Measurements from ENCODE around the gene SLC25A23. TPM values are rescaled to one million over a fixed set of nuclear protein-coding genes. Genes with fewer than 3 reads are reported as not detected.
A peak's percentile ranks its signal among the peaks of the same experiment; 100 is the strongest.

Gene SLC25A23
- total RNA-seq, 1 donor from 2014 or later = 51.7 TPM

DNA sequence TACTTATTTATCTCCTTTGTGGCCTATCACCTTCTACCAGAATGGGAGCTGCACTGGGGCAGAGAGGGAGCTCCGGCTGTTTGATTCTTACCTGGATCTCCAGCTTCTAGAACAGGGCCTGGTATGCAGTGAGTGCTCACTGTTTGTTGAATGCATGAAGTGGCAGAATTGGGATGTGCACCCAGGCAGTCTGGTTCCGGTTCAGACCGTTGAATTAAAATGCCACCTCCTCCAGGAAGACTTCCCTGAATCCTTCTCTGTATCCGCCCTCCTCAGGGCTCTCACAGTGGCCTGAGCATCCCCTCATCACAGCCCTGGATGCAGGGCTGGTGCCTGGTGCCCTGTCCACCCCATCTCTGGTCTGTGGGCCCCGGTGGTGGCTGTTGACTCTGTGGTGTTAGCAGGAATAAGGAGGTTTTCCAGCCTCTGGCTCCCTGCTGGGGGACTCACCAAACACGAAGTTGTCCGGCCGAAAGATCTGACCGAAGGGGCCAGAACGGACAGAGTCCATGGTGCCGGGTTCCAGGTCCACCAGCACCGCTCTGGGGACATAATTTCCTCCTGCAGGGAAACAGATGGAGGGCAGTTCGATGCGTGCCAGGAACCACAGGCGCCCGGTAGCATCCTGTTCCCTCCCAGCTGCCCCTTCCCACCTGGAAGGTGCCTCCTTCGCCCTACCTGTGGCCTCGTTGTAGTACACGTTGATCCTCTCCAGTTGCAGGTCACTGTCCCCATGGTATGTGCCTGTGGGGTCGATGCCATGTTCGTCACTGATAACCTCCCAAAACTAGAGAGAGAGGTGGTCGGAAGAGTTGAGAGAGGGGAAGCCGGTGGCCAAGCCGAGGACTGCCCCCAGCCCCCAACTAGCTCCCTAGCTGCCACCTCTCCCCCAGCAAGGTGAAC lies 41.5 kb upstream of the SLC25A23 start:
- H3K27ac Mint-ChIP-seq (ENCODE audit: unreplicated experiment) = no peak overlapping the region
- H3K27me3 Mint-ChIP-seq (ENCODE audit: low read depth) = peaks cover 33% of the 10 kb centered on the region
- H3K4me1 Mint-ChIP-seq (ENCODE audit: low read depth) = peaks cover 6% of the 10 kb centered on the region

DNA sequence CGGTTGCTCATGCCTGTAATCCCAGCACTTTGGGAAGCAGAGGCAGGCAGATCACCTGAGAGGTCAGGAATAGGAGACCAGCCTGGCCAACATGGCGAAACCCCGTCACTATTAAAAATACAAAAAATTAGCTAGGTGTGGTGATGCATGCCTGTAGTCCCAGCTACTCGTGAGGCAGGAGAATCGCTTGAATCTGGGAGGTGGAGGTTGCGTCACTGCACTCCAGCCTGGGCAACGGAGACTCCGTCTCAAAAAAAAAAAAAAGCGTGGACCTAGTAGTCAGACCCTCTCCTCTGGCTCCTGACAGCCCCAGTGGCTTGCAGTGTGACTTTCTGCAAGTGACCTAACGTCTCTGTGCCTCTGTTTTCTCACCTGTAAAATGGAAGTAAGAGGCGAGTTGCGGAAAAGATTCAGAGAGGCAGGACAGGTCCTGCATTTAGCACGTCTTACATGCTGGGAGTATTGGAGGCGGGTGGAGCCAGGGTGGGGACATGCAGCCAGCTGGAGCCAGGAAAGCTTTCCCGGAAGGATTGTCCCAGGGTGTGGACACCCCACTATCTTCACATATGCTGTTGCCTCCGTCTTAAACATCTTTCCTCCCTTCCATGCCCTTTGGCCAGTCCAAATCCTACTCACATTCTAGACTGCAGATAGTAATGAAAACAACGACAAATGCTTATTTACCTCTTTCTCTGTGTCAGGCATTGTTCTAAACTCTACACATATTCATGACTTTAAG lies 39.6 kb upstream of the SLC25A23 start:
- DNase-seq (ENCODE audit: low spot score) = no peak
- peaks cover 33% of the 10 kb centered on the region for H3K27me3 Mint-ChIP-seq (ENCODE audit: low read depth)
- no peaks in the 10 kb centered on the region for H3K9me3 Mint-ChIP-seq (ENCODE audit: low read depth)
- TF ChIP-seq CTCF (IDR thresholded peaks at IDR 0.05) = no peak
- no peak overlapping the region for H3K4me3 Mint-ChIP-seq (ENCODE audit: unreplicated experiment)
- H3K27ac Mint-ChIP-seq (ENCODE audit: unreplicated experiment) = no peak overlapping the region
- peaks cover 6% of the 10 kb centered on the region for H3K4me1 Mint-ChIP-seq (ENCODE audit: low read depth)
- peaks cover 3% of the 10 kb centered on the region for H3K36me3 Mint-ChIP-seq (ENCODE audit: low read depth)

More for the DNA sequence above, 41.5 kb upstream of the SLC25A23 start:
- TF ChIP-seq CTCF (IDR thresholded peaks at IDR 0.05) = no peak
- peaks cover 3% of the 10 kb centered on the region for H3K36me3 Mint-ChIP-seq (ENCODE audit: low read depth)
- peak overlapping the region; percentile 66 for H3K4me3 Mint-ChIP-seq (ENCODE audit: unreplicated experiment)
- no peak for DNase-seq (ENCODE audit: low spot score)
- no peaks in the 10 kb centered on the region for H3K9me3 Mint-ChIP-seq (ENCODE audit: low read depth)

GRCh38 chr19:6498294-6499036 lies 38.9 kb upstream of the SLC25A23 start:
- H3K4me1 Mint-ChIP-seq (ENCODE audit: low read depth) = peaks cover 4% of the 10 kb centered on the region
- no peak overlapping the region for H3K27ac Mint-ChIP-seq (ENCODE audit: unreplicated experiment)
- no peak for DNase-seq (ENCODE audit: low spot score)
- H3K36me3 Mint-ChIP-seq (ENCODE audit: low read depth) = peaks cover 3% of the 10 kb centered on the region
- TF ChIP-seq CTCF (IDR thresholded peaks at IDR 0.05) = no peak
- H3K4me3 Mint-ChIP-seq (ENCODE audit: unreplicated experiment) = no peak overlapping the region
- H3K27me3 Mint-ChIP-seq (ENCODE audit: low read depth) = peaks cover 29% of the 10 kb centered on the region
- H3K9me3 Mint-ChIP-seq (ENCODE audit: low read depth) = no peaks in the 10 kb centered on the region

GRCh38 chr19:6495947-6496346 lies 36.4 kb upstream of the SLC25A23 start:
- peaks cover 9% of the 10 kb centered on the region for H3K9me3 Mint-ChIP-seq (ENCODE audit: low read depth)
- H3K27me3 Mint-ChIP-seq (ENCODE audit: low read depth) = peaks cover 20% of the 10 kb centered on the region

More at GRCh38 chr19:6495947-6496346, 36.4 kb upstream of the SLC25A23 start:
- peak; percentile 84 for DNase-seq (ENCODE audit: low spot score)
- Mint-ChIP-seq H3K4me3 (ENCODE audit: unreplicated experiment) (no peak overlapping the region), H3K27ac (ENCODE audit: unreplicated experiment) (no peak overlapping the region), H3K4me1 (ENCODE audit: low read depth) (no peaks in the 10 kb centered on the region), H3K36me3 (ENCODE audit: low read depth) (no peaks in the 10 kb centered on the region)
- no peak for TF ChIP-seq CTCF (IDR thresholded peaks at IDR 0.05)

All from chondrocyte (in vitro differentiated cells).